HFFc6 (cell line): ENCODE data around the gene EIF2AK3. TPM values are rescaled to one million over a fixed set of nuclear protein-coding genes. Genes with fewer than 3 reads are reported as not detected.

Experiments used
- DNase-seq: peaks from one replicate; pipeline ENCODE4 v3.0.0-alpha.2; 2018
- H3K27ac Mint-ChIP-seq: 2 replicates; pipeline ENCODE4 v1.8.0; 2020; ENCODE audit warnings: mild to moderate bottlenecking, mixed read lengths
- H3K27me3 Mint-ChIP-seq: 2 replicates; pipeline ENCODE4 v1.8.0; 2021; ENCODE audit warnings: mild to moderate bottlenecking, moderate library complexity, mixed read lengths; ENCODE audit not compliant: insufficient read depth
- H3K36me3 Mint-ChIP-seq: 2 replicates; pipeline ENCODE4 v1.8.0; 2021; ENCODE audit warnings: low read depth, mixed read lengths
- H3K4me1 Mint-ChIP-seq: 2 replicates; pipeline ENCODE4 v1.8.0; 2020; ENCODE audit warnings: low read depth, mixed read lengths
- H3K4me3 Mint-ChIP-seq: 2 replicates; pipeline ENCODE4 v1.8.0; 2020; ENCODE audit warnings: mild to moderate bottlenecking, moderate library complexity, mixed read lengths
- H3K9me3 Mint-ChIP-seq: 2 replicates; pipeline ENCODE4 v1.8.0; 2020; ENCODE audit warnings: mild to moderate bottlenecking, mixed read lengths
- CTCF ChIP-seq: fragments of 200-600 bp; sonication (generic); IDR thresholded peaks from 2 replicates; pipeline ENCODE4 v1.5.0; 2021; ENCODE audit warnings: antibody characterized with exemption, mild to moderate bottlenecking
- total RNA-seq, 6 experiments: library from RNA; stranded (reverse); fragmentation: NEBNext Ultra II Directional; extraction: Animal tissue kit (Norgen Biotek cat#: 25700); gene quantifications; 2 replicates in 1 of 6; 3 replicates in 5 of 6; pipeline ENCODE4 v1.2.3, GENCODE V29; 2021

Gene EIF2AK3
- total RNA-seq, 6 experiments from 2014 or later: 10.1 to 12.3 (median 11.1) TPM

GRCh38 chr2:88543541-88544057, 83.7 kb downstream of the EIF2AK3 start:
- peaks cover under 1% of the 10 kb centered on the region for H3K36me3 Mint-ChIP-seq
- H3K27ac Mint-ChIP-seq: no peak overlapping the region
- TF ChIP-seq CTCF: no peak
- H3K27me3 Mint-ChIP-seq: peaks cover 22% of the 10 kb centered on the region
- no peak overlapping the region for H3K4me3 Mint-ChIP-seq
- H3K4me1 Mint-ChIP-seq: peaks cover 16% of the 10 kb centered on the region
- H3K9me3 Mint-ChIP-seq: no peaks in the 10 kb centered on the region
- no peak for DNase-seq

GRCh38 chr2:88542668-88543067, 84.6 kb downstream of the EIF2AK3 start:
- Mint-ChIP-seq H3K9me3 (peaks cover 4% of the 10 kb centered on the region; the same call in 1 of the 2 replicates), H3K27me3 (peaks cover 21% of the 10 kb centered on the region), H3K27ac (no peak overlapping the region), H3K4me1 (peaks cover 23% of the 10 kb centered on the region), H3K4me3 (no peak overlapping the region), H3K36me3 (peaks cover 5% of the 10 kb centered on the region)
- DNase-seq: no peak
- TF ChIP-seq CTCF: no peak

GRCh38 chr2:88540346-88540745, 86.9 kb downstream of the EIF2AK3 start:
- H3K36me3 Mint-ChIP-seq: peaks cover 5% of the 10 kb centered on the region
- H3K27ac Mint-ChIP-seq: no peak overlapping the region; the same call in 1 of the 2 replicates
- no peak overlapping the region for H3K4me3 Mint-ChIP-seq
- peaks cover 29% of the 10 kb centered on the region for H3K4me1 Mint-ChIP-seq
- no peak for TF ChIP-seq CTCF
- peaks cover 17% of the 10 kb centered on the region for H3K27me3 Mint-ChIP-seq
- peaks cover 4% of the 10 kb centered on the region; the same call in 1 of the 2 replicates for H3K9me3 Mint-ChIP-seq
- DNase-seq: peak; percentile 66

- TF ChIP-seq CTCF: no peak
- DNase-seq: no peak
- Mint-ChIP-seq H3K4me1 (peaks cover 29% of the 10 kb centered on the region), H3K27me3 (peaks cover 16% of the 10 kb centered on the region), H3K9me3 (peaks cover 4% of the 10 kb centered on the region; the same call in 1 of the 2 replicates), H3K4me3 (no peak overlapping the region), H3K36me3 (peaks cover 5% of the 10 kb centered on the region), H3K27ac (no peak overlapping the region)
These were observed 88.8 kb downstream of the EIF2AK3 start for GRCh38 chr2:88538362-88538917.

GRCh38 chr2:88537640-88538039, 89.6 kb downstream of the EIF2AK3 start:
- peaks cover 4% of the 10 kb centered on the region; the same call in 1 of the 2 replicates for H3K9me3 Mint-ChIP-seq
- peaks cover 5% of the 10 kb centered on the region for H3K36me3 Mint-ChIP-seq
- H3K4me3 Mint-ChIP-seq: no peak overlapping the region

More at GRCh38 chr2:88537640-88538039, 89.6 kb downstream of the EIF2AK3 start:
- no peak for TF ChIP-seq CTCF
- H3K27me3 Mint-ChIP-seq: peaks cover 15% of the 10 kb centered on the region
- peaks cover 29% of the 10 kb centered on the region for H3K4me1 Mint-ChIP-seq
- DNase-seq: no peak
- H3K27ac Mint-ChIP-seq: no peak overlapping the region
